ENCODE measurements around the gene CLDN9.

- TF ChIP-seq CTCF (IDR thresholded peaks at IDR 0.05) (peak in 1 of 4 experiments; percentile 19), POLR2A (IDR thresholded peaks at IDR 0.05) (peak; percentile 94 to 95), POLR2AphosphoS5 (IDR thresholded peaks at IDR 0.05) (peak; percentile 95), EP300 (IDR thresholded peaks at IDR 0.05) (no peak)
Measured at GRCh38 chr16:2980227-2981176, 32.2 kb upstream of the CLDN9 start, which contains the start of gene PKMYT1.

All from gastroesophageal sphincter (tissue), 3 donors.